NCI-H1092 treated with DMSO at 0.1 percent for 48 hours (cell line): Measurements from ENCODE around the gene RRAGB.
"Not testable (repeated sequence)": the region's sequence is repeated elsewhere in the genome, so short reads cannot be mapped to it uniquely, and the experiment has no call there.

Experiments
- DNase-seq: peaks from one replicate; lab custom pipeline; 2025; lab: John Stamatoyannopoulos, UW

Gene RRAGB

DNA sequence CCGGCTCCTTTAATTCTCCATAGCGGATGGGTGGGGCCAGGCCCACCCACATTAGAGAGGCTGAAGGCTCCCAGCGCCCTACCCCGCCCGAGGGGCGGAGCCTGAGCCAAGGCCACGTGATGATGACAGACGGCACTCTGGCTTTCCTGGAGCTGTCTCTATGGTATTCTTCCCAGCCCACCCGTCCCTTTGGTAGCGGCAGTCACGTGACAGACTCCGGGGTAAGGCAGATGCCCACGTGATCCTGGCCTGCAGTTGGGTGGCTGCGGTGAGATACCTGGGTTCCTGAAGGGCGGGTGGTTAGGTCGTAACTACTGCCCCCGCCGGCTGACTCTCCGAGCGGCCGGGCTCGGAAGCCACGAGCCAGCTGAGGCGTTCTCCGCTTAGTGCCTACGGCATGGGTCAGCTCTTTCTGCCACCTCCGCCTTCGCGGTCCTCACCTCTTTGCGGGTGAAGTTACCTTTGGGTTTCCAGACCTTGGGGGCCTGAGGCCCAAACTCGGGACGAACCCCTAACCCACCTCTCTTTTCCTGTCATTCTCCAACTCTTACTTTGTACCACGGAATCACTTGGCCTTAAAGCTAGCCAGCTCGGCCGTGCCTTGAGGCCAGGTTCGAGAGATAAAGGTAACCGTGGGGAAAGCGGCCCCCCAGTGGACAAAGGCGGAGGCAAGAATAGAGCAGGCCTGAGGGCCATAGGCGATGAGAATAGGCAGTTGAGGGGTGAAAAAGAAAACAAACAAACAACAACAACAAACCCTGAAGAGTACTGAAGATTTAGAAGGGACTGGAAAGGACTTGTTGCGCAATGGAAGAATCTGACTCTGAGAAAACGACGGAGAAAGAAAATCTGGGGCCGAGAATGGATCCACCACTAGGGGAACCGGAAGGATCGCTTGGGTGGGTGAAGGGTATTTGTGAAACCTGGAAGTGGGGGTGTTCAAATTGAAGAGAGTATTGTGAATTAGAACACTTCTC is at the start of gene RRAGB:
RRAGB (plus strand) TSS at position 229 of the 977 bp plus-strand sequence; CDS start at position 808, 579 bp downstream.
- peak; percentile 98 for DNase-seq

- no peak for DNase-seq
Measured at GRCh38 chrX:55668084-55668483, 49.5 kb upstream of the RRAGB start.

DNA sequence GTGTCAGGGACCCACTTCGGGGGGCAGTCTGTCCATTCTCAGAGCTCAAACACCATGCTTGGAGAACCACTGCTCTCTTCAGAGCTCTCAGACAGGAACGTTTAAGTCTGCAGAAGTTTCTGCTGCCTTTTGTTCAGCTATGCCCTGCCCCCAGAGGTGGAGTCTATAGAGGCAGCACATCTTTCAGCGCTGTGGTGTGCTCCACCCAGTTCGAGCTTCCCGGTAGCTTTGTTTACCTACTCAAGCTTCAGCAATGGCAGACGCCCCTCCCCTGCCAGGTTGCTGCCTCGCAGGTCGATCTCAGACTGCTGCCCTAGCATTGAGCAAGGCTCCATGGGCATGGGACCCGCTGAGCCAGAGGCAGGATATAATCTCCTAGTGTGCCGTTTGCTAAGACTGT is 29.0 kb upstream of the RRAGB start:
- DNase-seq = not testable (repeated sequence)

DNA sequence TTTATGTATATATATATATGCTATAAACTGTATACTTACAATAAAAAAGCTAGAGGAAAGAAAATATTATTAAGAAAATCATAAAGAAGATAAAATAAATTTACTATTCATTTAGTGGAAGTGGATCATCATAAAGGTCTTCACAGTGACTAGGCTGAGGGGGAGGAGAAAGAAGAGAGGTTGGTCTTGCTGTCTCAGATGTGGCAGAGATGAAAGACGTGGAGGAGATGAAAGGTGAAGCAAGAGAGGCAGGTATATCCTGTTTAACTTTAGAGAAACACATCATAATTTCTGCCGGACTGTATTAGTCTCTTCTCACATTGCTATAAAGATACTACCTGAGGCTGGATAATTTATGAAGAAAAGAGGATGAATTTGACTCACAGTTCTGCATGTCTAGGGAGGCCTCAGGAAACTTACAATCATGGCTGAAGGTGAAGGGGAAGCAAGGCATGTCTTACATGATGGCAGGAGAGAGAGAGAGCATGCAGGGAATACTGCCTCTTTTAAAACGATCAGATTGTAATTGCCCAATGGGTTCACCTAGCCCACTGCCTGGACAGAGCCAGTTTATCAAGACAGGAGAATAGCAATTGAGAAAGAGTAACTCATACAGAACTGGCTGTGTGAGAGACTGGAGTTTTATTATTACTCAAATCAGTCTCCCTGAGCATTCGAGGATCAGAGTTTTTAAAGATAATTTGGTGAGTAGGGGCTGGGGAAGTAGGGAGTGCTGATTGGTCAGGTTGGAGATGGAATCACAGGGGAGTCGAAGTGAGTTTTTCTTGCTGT is 22.1 kb upstream of the RRAGB start:
- no peak for DNase-seq

GRCh38 chrX:55697381-55697780 is 20.2 kb upstream of the RRAGB start:
- DNase-seq = no peak

DNA sequence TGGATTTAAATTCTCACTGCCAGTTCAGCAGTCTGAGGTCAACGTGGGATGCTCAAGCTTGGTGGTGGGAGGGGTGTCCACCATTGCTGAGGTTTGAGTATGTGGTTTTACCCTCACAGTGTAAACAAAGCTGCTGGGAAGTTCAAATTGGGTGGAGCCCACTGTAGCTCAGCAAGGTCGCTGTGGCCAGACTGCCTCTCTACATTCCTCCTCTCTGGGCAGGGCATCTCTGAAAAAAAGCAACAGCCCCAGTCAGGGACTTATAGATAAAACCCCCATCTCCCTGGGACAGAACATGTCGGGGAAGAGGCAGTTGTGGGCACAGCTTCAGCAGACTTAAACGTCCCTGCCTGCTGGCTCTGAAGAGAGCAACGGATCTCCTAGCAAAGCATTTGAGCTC is 14.9 kb upstream of the RRAGB start:
- DNase-seq = no peak

- DNase-seq = not testable (repeated sequence)
Measured at GRCh38 chrX:55703436-55703835, 14.1 kb upstream of the RRAGB start.

DNA sequence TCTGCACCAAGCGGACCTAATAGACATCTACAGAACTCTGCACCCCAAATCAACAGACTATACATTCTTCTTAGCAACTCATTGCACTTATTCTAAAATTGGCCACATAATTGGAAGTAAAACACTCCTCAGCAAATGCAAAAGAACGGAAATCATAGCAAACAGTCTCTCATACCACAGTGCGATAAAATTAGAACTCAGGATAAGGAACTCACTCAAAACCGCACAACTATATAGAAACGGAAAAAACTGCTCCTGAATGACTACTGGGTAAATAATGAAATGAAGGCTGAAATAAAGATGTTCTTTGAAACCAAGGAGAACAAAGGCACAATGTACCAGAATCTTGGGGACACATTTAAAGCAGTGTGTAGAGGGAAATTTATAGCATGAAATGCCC is 12.5 kb upstream of the RRAGB start:
- not testable (repeated sequence) for DNase-seq

DNA sequence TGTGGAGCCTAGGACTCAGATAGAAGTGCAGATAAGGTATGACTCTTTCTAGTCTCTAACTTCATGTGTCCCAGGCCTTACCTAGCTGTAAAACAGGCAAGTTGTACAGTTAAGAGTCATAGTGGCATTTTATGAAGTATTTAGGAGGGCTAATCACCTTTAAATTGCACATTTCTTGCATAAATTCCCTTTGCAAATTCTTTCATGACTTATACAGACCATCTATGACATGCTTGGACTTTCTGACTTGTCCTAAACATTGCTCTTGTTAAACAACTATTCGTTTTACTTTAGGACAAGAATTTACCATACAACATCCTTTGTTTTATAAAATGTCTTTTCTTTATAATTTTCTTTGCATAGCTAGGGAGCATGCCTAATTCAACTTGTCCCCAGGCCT is 7.8 kb upstream of the RRAGB start:
- DNase-seq = no peak

DNA sequence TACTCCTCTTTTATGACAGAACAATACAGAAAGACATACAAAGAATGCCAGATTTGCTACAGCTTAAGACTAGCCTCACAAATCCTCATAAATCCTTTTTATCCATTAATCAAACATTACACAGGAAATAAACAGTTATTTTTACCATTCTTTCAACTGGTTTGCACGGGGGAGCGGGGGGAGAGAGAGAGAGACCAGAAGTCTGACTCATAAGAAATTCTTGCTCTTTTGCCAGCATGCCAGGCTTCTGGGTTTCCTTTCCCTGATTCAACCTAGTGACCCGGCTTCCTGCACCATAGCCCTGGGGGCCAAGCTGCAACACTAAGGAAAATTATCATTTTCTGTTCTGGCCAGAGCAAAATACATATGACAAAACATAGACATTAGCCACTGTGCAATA is 6.8 kb upstream of the RRAGB start:
- no peak for DNase-seq

GRCh38 chrX:55713631-55714030 is 3.9 kb upstream of the RRAGB start:
- no peak for DNase-seq

- no peak for DNase-seq
Measured at GRCh38 chrX:55714161-55714560, 3.4 kb upstream of the RRAGB start.

DNA sequence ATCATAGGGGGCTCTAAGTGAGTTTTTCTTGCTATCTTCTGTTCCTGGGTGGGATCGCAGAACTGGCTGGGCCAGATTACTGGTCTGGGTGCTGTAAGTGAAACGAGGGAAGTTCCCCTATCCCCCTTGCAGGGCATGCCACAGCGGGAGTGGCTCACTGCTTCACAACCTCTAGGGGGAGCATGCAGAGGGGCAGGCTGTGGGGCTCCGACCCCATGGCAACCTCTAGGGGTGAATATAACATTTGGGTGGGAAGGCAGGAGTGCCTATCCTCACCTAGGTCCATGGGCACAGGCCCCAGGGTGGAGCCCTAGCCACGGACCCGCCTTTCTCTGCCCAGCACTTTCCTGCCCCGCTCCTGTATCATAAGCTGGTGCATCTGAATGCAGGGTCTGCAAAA is 1.7 kb upstream of the RRAGB start:
- DNase-seq = no peak

DNA sequence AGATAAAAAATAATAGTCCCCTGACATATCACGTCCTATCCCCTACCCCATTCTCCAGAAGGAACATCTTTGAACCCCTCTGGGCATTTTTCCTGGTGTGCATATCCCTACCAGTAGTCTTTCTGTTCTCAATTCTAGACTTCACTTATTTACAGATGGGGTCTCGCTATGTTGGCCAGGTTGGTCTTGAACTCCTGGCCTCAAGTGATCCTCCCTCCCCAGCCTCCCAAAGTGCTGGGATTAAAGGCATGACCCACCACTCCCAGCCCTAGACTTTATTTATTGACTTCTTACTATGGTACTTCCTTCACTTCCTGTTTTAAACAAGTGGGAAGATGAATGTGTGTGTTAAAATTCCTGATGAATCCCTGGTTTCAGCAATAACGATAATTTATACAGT is 612 bp upstream of the RRAGB start:
- no peak for DNase-seq

DNA sequence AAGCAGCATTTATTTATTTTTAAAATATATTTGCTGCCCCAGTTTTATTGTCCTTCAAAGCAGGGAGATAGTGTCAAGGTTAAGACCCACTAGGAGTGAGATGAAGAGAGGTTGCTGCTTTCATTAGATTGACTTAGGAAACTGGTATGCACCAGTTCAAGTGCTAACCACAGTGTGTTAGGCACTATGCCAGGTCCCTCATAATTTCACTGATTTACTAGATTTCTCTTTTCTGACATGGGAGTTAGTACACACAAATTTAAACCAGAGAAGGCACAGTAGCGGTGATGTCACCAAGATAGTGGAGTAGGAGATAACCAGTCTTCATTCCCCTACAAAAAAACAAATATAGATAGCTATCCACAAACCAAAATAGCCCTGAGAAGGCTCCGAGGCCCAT is 14.3 kb downstream of the RRAGB start:
- no peak for DNase-seq

GRCh38 chrX:55738969-55739368 is 21.4 kb downstream of the RRAGB start:
- no peak for DNase-seq

GRCh38 chrX:55742649-55743048 is 25.1 kb downstream of the RRAGB start:
- no peak for DNase-seq

- DNase-seq = not testable (repeated sequence)
Measured at GRCh38 chrX:55748463-55748862, 30.9 kb downstream of the RRAGB start.

DNA sequence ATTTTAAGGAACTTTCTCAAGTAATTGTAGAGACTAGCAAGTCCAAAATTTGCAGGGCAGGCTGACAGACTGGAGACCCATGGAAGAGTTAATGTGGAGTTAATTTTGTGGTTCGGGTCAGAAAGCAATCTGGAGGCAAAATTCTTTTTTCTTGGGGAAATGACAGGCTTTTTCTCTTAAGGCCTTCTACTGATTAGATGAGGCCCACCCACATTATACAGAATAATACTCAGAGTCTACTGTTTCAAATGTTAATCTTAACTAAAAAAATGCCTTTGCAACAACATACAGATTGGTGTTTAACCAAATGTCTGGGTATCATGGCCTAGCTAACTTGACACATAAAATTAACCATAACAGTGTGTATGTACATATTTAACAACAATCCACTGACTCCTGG is 32.7 kb downstream of the RRAGB start:
- no peak for DNase-seq

- no peak for DNase-seq
Measured at GRCh38 chrX:55754861-55755294, 37.3 kb downstream of the RRAGB start.

DNA sequence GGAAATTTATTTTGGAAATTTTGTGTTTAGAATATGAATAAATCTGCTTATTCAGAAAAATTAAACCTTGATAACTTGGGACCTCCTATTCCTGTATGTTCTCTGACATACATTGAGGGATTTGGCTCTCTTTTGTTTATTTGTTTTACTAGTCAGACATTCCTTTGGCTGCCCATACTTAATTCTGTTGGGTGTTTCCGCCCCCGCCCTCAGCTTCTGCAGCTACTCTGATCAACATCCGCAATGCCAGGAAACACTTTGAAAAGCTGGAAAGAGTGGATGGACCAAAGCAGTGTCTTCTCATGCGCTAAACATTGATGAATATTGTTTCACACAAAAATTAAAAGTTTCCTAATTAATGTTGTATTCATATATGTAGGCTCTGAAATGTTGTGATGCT is 40.5 kb downstream of the RRAGB start:
- DNase-seq = no peak

DNA sequence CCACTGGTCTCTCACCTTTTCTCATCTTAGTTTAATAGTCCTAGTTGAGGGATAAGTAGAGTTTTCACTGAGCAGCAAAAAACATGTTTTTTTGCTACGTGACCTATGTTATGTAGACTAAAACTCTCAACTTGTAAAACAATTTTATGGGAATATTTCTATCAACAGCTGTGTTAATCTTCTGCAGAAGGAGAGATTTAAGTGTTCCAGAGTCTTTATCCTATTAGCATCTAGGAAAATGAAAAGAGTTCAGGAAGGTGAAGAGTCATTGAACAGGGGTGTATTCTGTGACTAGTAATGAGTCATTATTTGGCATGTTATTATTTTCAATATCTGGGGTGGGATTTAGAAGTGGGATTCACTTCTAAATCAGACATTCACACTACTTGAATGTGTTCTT is 41.9 kb downstream of the RRAGB start:
- no peak for DNase-seq

GRCh38 chrX:55767100-55767499 is 49.6 kb downstream of the RRAGB start:
- no peak for DNase-seq
